ENCODE data around the gene LDB2.

DNA sequence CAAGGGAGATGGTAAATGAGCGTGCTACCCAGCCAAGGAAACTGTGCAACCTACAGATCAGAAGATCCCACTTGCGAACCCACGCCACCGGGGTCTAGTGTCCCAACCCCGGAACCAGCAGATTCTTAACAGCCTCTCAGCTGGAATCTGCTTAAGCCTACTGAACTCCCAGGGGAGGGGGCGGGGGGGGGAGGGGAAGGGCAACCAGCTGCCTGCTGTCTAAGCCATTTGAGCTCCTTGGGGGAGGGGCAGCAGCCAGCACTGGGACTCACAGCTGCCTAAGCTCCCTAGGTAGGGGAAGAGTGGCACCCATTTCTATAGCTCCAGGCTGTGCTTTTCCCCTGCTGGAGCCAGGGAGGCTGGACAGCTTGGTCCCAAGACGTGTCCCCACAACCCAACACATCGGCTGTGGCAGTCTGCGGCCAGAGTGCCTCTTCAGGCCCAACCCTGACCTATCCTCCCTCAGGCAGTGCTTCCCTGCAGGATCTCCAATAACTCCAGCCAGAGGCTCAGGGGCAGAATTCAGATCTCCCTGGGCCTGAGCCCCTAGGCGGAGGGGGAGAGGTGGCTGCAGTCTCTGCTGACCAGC lies 289.2 kb downstream of the LDB2 start:
- TF ChIP-seq, protein P1, sequence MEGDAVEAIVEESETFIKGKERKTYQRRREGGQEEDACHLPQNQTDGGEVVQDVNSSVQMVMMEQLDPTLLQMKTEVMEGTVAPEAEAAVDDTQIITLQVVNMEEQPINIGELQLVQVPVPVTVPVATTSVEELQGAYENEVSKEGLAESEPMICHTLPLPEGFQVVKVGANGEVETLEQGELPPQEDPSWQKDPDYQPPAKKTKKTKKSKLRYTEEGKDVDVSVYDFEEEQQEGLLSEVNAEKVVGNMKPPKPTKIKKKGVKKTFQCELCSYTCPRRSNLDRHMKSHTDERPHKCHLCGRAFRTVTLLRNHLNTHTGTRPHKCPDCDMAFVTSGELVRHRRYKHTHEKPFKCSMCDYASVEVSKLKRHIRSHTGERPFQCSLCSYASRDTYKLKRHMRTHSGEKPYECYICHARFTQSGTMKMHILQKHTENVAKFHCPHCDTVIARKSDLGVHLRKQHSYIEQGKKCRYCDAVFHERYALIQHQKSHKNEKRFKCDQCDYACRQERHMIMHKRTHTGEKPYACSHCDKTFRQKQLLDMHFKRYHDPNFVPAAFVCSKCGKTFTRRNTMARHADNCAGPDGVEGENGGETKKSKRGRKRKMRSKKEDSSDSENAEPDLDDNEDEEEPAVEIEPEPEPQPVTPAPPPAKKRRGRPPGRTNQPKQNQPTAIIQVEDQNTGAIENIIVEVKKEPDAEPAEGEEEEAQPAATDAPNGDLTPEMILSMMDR (IDR thresholded peaks at IDR 0.05; ENCODE audit: control extremely low read depth in 1 of 3, insufficient read depth in 1 of 3, low read depth in 1 of 3, low read length in 3 of 3), result no peak
- TF ChIP-seq POLR2A (IDR thresholded peaks at IDR 0.05; ENCODE audit: control extremely low read depth in 1 of 2, low read depth in 2 of 2, low read length in 2 of 2) (no peak), RNF2 (IDR thresholded peaks at IDR 0.05; ENCODE audit: borderline replicate concordance, low read depth, low read length, missing control alignments, poor library complexity, severe bottlenecking) (no peak), GTF2F1 (IDR thresholded peaks at IDR 0.05; ENCODE audit: borderline replicate concordance, low read depth, low read length) (no peak), KDM1A (IDR thresholded peaks at IDR 0.05; ENCODE audit: borderline replicate concordance, low read length) (no peak), RBBP5 (IDR thresholded peaks at IDR 0.05; ENCODE audit: borderline replicate concordance, low read depth, low read length) (no peak)

All from H1 (cell line).